Erythroblast (primary cell): Measurements from ENCODE around the gene FHOD1.

Source experiments
- GATA1 ChIP-seq: IDR thresholded peaks from 2 replicates; pipeline ENCODE4 v1.6.1; 2011; ENCODE audit warnings: low read depth, mild to moderate bottlenecking, control low read depth, low read length, moderate library complexity
- POLR2A ChIP-seq: IDR thresholded peaks from 2 replicates; pipeline ENCODE4 v1.6.1; 2011; ENCODE audit warnings: mild to moderate bottlenecking, low read length

DNA sequence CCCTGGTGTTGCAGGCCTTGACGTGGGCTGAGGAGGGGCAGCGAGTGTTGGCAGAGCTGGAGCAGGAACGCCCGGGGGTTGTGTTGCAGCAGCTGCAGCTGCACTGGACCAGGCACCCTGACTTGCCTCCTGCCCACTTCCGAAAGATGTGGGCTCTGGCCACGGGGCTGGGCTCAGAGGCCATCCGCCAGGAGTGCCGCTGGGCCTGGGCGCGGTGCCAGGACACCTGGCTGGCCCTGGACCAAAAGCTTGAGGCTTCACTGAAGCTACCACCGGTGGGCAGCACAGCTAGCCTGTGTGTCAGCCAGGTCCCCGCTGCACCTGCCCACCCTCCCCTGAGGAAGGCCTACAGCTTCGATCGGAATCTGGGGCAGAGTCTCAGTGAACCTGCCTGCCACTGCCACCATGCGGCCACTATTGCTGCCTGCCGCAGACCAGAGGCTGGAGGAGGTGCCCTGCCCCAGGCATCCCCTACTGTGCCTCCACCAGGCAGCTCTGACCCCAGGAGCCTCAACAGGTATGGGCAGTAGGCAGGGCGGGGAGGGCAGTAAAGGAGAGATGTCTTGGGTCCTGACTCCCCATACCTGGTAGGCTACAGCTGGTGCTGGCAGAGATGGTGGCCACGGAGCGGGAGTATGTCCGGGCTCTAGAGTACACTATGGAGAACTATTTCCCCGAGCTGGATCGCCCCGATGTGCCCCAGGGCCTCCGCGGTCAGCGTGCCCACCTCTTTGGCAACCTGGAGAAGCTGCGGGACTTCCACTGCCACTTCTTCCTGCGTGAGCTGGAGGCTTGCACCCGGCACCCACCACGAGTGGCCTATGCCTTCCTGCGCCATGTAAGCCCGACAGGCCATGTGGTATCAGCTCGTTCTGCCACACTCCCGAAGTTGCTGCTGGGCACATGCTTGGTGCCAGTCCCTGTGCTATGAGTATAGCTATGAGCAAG, 37.7 kb upstream of the FHOD1 start:
- TF ChIP-seq POLR2A (no peak), GATA1 (no peak)
